ENCODE results near the gene AGPAT4.
A peak's percentile ranks its signal among the peaks of the same experiment; 100 is the strongest.

The AGPAT4 gene

DNA sequence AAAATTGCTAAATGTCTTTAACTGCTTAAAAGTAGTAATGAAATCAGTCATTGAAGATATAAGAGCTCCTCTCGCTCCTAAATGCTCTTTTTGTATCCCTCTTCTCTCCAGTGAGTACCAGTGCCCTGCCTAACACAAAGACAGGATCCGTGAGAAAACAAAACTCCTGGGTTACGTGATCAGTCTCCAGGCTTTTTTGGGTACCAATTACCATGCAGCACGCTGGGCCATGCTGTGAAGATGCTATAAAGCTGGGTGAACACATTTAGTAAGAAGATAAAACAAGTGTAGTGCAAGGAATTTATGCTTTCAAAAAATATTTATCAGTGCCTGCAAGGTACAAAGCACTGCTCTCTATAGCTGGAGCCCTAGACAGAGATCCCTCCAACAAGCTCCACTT lies 66.7 kb downstream of the AGPAT4 start:
- TF ChIP-seq, protein P1, sequence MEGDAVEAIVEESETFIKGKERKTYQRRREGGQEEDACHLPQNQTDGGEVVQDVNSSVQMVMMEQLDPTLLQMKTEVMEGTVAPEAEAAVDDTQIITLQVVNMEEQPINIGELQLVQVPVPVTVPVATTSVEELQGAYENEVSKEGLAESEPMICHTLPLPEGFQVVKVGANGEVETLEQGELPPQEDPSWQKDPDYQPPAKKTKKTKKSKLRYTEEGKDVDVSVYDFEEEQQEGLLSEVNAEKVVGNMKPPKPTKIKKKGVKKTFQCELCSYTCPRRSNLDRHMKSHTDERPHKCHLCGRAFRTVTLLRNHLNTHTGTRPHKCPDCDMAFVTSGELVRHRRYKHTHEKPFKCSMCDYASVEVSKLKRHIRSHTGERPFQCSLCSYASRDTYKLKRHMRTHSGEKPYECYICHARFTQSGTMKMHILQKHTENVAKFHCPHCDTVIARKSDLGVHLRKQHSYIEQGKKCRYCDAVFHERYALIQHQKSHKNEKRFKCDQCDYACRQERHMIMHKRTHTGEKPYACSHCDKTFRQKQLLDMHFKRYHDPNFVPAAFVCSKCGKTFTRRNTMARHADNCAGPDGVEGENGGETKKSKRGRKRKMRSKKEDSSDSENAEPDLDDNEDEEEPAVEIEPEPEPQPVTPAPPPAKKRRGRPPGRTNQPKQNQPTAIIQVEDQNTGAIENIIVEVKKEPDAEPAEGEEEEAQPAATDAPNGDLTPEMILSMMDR (IDR thresholded peaks at IDR 0.05; ENCODE audit: low read depth, low read length), result no peak

DNA sequence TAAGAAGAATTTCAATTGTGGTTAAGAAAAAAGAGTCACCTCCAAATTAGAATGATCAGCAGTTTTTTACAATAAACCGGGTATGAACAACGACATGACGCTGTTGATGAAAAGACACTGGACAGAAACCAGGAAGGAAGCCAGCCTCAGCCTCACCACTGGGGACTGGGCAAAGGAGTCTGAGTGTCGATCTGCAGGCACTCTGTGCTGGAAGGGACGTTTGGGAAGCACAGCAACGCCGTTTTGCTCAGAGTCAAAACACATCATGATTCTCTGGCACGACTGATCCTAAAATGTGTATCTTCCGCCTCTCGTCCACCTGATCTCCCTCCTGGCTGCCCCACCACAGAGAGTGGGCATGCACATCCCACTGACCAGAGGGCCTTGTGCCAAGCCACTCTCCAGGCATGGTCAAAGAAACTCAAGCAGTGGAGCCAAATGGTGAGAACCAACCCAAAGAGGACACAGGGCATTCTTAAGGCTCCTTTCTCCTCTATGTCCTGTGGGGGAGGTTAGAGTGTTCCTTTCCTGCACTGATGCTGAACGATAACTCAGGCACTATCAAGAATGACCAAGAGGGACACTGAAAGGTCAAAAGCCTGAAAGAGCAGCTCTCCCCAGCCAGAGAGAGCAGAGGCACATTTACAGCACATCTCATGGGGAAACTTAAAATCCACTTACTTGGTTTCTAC lies 68.8 kb downstream of the AGPAT4 start:
- no peak for DNase-seq (ENCODE audit: low read depth in 2 of 2)
- TF ChIP-seq, protein P1 (IDR thresholded peaks at IDR 0.05; ENCODE audit: low read depth, low read length), result no peak
- H3K4me3 ChIP-seq (replicated peaks in 1 of 2; ENCODE audit: low read depth in 2 of 2, low read length in 2 of 2), result no peak overlapping the region

More for the DNA sequence above, 66.7 kb downstream of the AGPAT4 start:
- H3K4me3 ChIP-seq (replicated peaks in 1 of 2; ENCODE audit: low read depth in 2 of 2, low read length in 2 of 2), result no peak overlapping the region
- no peak for DNase-seq (ENCODE audit: low read depth in 2 of 2)

DNA sequence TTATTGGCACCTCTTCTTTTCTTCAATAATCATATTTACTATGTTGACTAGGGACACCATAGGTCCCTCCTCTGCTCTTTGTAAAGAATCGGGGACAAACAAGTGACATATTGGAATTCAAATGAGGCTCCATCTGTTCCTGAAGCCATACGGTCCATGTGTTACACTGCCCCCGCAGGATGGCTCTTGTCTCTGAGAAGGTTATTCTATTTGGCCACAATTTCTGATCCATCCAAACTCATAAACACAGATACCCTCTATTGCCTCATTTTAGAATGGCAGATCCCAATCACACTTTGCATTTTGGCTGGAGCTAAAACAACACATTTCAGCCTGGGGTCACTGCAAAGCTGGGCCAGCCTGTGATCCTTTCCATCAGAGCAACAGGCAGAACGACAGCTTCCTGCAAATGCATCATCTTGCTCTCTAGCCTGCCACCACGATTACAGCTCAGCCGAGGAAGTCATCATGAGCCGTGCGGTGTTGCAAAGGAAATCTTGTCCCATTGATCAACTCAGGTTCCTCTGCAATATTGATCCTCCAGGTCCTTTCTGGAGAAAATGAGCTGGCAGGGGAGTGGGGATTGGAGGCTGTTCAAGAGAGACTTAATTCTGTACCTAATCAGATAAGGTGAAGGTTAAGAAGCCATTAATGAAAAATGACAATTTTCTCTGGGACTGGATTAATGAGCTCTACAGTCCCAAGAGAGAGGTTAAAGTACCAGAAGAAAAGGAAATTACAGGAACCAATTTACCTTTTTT lies 73.1 kb downstream of the AGPAT4 start:
- no peak overlapping the region for H3K4me3 ChIP-seq (replicated peaks in 1 of 2; ENCODE audit: low read depth in 2 of 2, low read length in 2 of 2)
- TF ChIP-seq, protein P1 (IDR thresholded peaks at IDR 0.05; ENCODE audit: low read depth, low read length), result no peak
- DNase-seq (ENCODE audit: low read depth in 2 of 2), result no peak

DNA sequence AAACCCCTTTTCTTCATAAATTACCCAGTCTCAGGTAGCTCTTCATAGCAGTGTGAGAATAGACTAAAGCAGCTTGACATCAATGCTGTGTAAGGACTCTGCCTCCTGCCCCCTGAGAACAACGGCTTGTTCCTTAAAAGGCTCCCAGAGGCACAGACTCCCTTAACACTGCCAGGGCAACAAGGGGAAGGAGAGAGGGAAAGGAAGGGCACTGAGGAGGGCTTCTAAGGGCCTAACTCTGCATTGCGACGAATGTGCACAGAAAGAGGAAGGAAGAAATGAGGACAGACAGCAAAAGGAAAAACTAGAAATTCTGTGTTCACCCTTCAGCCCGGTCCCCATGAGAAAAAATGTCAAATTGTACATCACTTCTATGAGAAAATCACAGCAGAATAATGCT lies 74.0 kb downstream of the AGPAT4 start:
- DNase-seq (ENCODE audit: low read depth in 2 of 2), result no peak
- no peak overlapping the region for H3K4me3 ChIP-seq (replicated peaks in 1 of 2; ENCODE audit: low read depth in 2 of 2, low read length in 2 of 2)
- TF ChIP-seq, protein P1 (IDR thresholded peaks at IDR 0.05; ENCODE audit: low read depth, low read length), result no peak

DNA sequence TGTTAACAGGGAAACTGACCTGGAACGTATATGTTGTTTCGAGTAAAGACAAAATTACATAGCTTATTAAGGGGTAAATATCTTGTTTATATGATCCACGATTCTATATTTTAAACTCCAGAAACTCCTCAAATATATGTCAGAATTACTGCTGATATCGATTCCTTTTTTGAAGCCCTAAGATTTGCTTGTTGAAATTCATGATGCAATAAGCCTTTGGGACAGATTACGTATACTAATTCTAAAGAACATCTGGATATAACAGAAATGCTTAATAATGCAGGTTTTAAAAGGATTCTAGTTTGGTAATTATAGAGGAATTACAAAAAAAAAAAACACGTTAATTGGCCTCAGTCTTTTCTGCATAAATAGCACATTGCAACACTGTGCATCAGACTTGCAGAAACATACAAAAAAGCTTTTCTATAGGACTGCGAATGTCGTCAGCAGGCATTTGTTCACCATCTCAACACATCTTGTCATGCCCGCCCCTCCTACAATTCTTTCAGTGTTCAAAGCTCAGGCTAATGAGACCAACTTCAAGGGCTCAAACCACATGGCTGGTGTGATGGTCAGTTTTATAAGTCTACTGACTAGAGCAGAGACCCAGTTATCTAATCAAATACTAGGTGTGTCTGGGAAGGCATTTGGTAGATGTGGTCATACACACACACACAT lies 74.9 kb downstream of the AGPAT4 start:
- H3K4me3 ChIP-seq (replicated peaks in 1 of 2; ENCODE audit: low read depth in 2 of 2, low read length in 2 of 2), result no peak overlapping the region
- DNase-seq (ENCODE audit: low read depth in 2 of 2), result no peak
- TF ChIP-seq, protein P1 (IDR thresholded peaks at IDR 0.05; ENCODE audit: low read depth, low read length), result no peak

DNA sequence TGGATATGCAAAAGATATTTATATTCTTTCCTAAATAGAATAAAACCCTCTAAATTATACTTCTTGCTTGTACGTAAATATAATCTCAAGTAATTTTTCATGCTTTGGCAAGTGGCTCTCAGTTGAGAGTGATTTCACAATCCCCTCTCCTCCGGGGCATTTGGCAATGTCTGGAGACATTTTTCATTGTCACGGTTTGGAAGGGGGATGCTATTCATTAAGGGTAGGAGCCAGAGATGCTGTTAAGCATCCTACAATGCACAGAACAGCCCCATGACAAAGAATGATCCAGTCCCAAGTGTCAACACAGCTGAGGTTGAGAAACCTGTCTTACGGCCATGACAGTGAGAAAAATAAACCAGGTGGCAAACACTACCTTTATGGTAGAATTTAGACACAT lies 75.7 kb downstream of the AGPAT4 start:
- TF ChIP-seq, protein P1 (IDR thresholded peaks at IDR 0.05; ENCODE audit: low read depth, low read length), result no peak
- H3K4me3 ChIP-seq (replicated peaks in 1 of 2; ENCODE audit: low read depth in 2 of 2, low read length in 2 of 2), result no peak overlapping the region
- peak; percentile 21 to 72 for DNase-seq (ENCODE audit: low read depth in 2 of 2)
